H9 (cell line): ENCODE results near the gene POR. TPM values are rescaled to one million over a fixed set of nuclear protein-coding genes. Genes with fewer than 3 reads are reported as not detected.

Source experiments
- DNase-seq: peaks from one replicate; pipeline ENCODE4 v3.0.0-alpha.2; 2017
- H2AFZ ChIP-seq: one replicate; pipeline ENCODE4 v1.6.1; 2013; ENCODE audit warnings: mild to moderate bottlenecking, low read length, control low read depth, moderate library complexity
- H2AK5ac ChIP-seq: 2 replicates; pipeline ENCODE4 v1.6.1; 2013; ENCODE audit warnings: low read length, control low read depth, mixed read lengths; ENCODE audit not compliant: insufficient read length
- H2BK120ac ChIP-seq: one replicate; pipeline ENCODE4 v1.6.1; 2013; ENCODE audit warnings: low read depth, mild to moderate bottlenecking, low read length, control low read depth, inconsistent platforms; ENCODE audit not compliant: poor library complexity, severe bottlenecking
- H2BK12ac ChIP-seq: 2 replicates; pipeline ENCODE4 v1.6.1; 2013; ENCODE audit warnings: low read length, control low read depth, mixed read lengths, low read depth; ENCODE audit not compliant: insufficient read length
- H2BK15ac ChIP-seq: 2 replicates; pipeline ENCODE4 v1.6.1; 2013; ENCODE audit warnings: low read depth, low read length, control low read depth
- H2BK20ac ChIP-seq: one replicate; pipeline ENCODE4 v1.6.1; 2013; ENCODE audit warnings: low read depth, mild to moderate bottlenecking, low read length, control low read depth, inconsistent platforms; ENCODE audit not compliant: poor library complexity, severe bottlenecking
- H2BK5ac ChIP-seq: 2 replicates; pipeline ENCODE4 v1.6.1; 2013; ENCODE audit warnings: low read length, control low read depth, mixed read lengths; ENCODE audit not compliant: insufficient read length
- H3K14ac ChIP-seq: 2 replicates; pipeline ENCODE4 v1.6.1; 2013; ENCODE audit warnings: low read length, control low read depth; ENCODE audit not compliant: insufficient read depth
- H3K18ac ChIP-seq: 2 replicates; pipeline ENCODE4 v1.6.1; 2013; ENCODE audit warnings: low read depth, mild to moderate bottlenecking, mixed read lengths, low read length, control low read depth; ENCODE audit not compliant: insufficient read length
- H3K23ac ChIP-seq: 2 replicates; pipeline ENCODE4 v1.6.1; 2013; ENCODE audit warnings: low read length, control low read depth, mixed read lengths, low read depth; ENCODE audit not compliant: insufficient read length
- H3K23me2 ChIP-seq: 2 replicates; pipeline ENCODE4 v1.6.1; 2013; ENCODE audit warnings: low read depth, mild to moderate bottlenecking, mixed read lengths, low read length, control low read depth; ENCODE audit not compliant: insufficient read length, poor library complexity, severe bottlenecking
- H3K27ac ChIP-seq: 2 replicates; pipeline ENCODE4 v1.5.1; 2013; ENCODE audit warnings: low read length, control low read depth, mixed read lengths, low read depth; ENCODE audit not compliant: insufficient read length
- H3K27me3 ChIP-seq: 2 replicates; pipeline ENCODE4 v1.6.1; 2013; ENCODE audit warnings: low read length, control low read depth, inconsistent platforms; ENCODE audit not compliant: insufficient read depth
- H3K4ac ChIP-seq: 2 replicates; pipeline ENCODE4 v1.6.1; 2013; ENCODE audit warnings: low read depth, mild to moderate bottlenecking, control low read depth, inconsistent platforms, low read length, moderate library complexity
- H3K4me1 ChIP-seq: 2 replicates; pipeline ENCODE4 v1.6.1; 2013; ENCODE audit warnings: low read length, control low read depth, inconsistent platforms; ENCODE audit not compliant: insufficient read depth
- H3K4me2 ChIP-seq: 2 replicates; pipeline ENCODE4 v1.6.1; 2013; ENCODE audit warnings: low read length, control low read depth, mixed read lengths; ENCODE audit not compliant: insufficient read length, insufficient read depth
- H3K56ac ChIP-seq: 2 replicates; pipeline ENCODE4 v1.6.1; 2013; ENCODE audit warnings: low read depth, mild to moderate bottlenecking, mixed read lengths, low read length, control low read depth; ENCODE audit not compliant: insufficient read length
- H3K79me1 ChIP-seq: 2 replicates; pipeline ENCODE4 v1.6.1; 2013; ENCODE audit warnings: low read depth, mild to moderate bottlenecking, moderate library complexity, low read length, control low read depth, inconsistent platforms; ENCODE audit not compliant: insufficient read depth, poor library complexity, severe bottlenecking
- H3K79me2 ChIP-seq: 2 replicates; pipeline ENCODE4 v1.6.1; 2013; ENCODE audit warnings: low read length, control low read depth, inconsistent platforms; ENCODE audit not compliant: insufficient read depth
- H3K9ac ChIP-seq: 2 replicates; pipeline ENCODE4 v1.6.1; 2013; ENCODE audit warnings: low read length, control low read depth, mixed read lengths; ENCODE audit not compliant: insufficient read length; ENCODE audit errors: extremely low read depth
- H3K9me3 ChIP-seq: one replicate; pipeline ENCODE4 v1.6.1; 2013; ENCODE audit warnings: low read depth, low read length, inconsistent platforms; ENCODE audit not compliant: control insufficient read depth
- H3T11ph ChIP-seq: one replicate; pipeline ENCODE4 v1.6.1; 2013; ENCODE audit warnings: mild to moderate bottlenecking, low read length, control low read depth, inconsistent platforms
- H4K20me1 ChIP-seq: one replicate; pipeline ENCODE4 v1.6.1; 2013; ENCODE audit not compliant: control insufficient read depth, insufficient read length, insufficient read depth
- H4K5ac ChIP-seq: 2 replicates; pipeline ENCODE4 v1.6.1; 2013; ENCODE audit warnings: low read depth, mild to moderate bottlenecking, mixed read lengths, low read length, control low read depth; ENCODE audit not compliant: insufficient read length
- H4K8ac ChIP-seq: replicated peaks from 2 replicates; pipeline ENCODE4 v1.6.1; 2013; ENCODE audit warnings: low read length, control low read depth, mixed read lengths, low read depth; ENCODE audit not compliant: insufficient read length
- H4K91ac ChIP-seq: 2 replicates; pipeline ENCODE4 v1.6.1; 2013; ENCODE audit warnings: low read depth, mild to moderate bottlenecking, moderate library complexity, mixed read lengths, low read length, control low read depth; ENCODE audit not compliant: insufficient read length
- H3K27ac Mint-ChIP-seq, 3 experiments: 2 replicates in 2 of 3; 3 replicates in 1 of 3; pipeline ENCODE4 v1.8.0; 2020 to 2021; ENCODE audit warnings: mixed read lengths in 3 of 3, mild to moderate bottlenecking in 1 of 3, moderate library complexity in 1 of 3
- H3K27me3 Mint-ChIP-seq: 2 replicates; pipeline ENCODE4 v1.8.0; 2021; ENCODE audit warnings: low read depth, mild to moderate bottlenecking, moderate library complexity, mixed read lengths
- H3K36me3 Mint-ChIP-seq, 3 experiments: 2 replicates in 2 of 3; 3 replicates in 1 of 3; pipeline ENCODE4 v1.8.0; 2020 to 2021; ENCODE audit warnings: low read depth in 3 of 3, mixed read lengths in 3 of 3; ENCODE audit not compliant: insufficient read depth in 1 of 3
- H3K4me1 Mint-ChIP-seq, 2 experiments: 2 replicates each; pipeline ENCODE4 v1.8.0; 2020; ENCODE audit warnings: mixed read lengths in 2 of 2
- H3K4me3 Mint-ChIP-seq, 2 experiments: 2 replicates in 1 of 2; 3 replicates in 1 of 2; pipeline ENCODE4 v1.8.0; 2020 to 2021; ENCODE audit warnings: mild to moderate bottlenecking in 2 of 2, mixed read lengths in 2 of 2, moderate library complexity in 1 of 2
- H3K9me3 Mint-ChIP-seq, 2 experiments: 2 replicates in 1 of 2; 3 replicates in 1 of 2; pipeline ENCODE4 v1.8.0; 2020; ENCODE audit warnings: mild to moderate bottlenecking in 2 of 2, mixed read lengths in 2 of 2, moderate library complexity in 1 of 2
- WGBS: extraction: QIAGEN DNeasy Blood & Tissue Kit; methylation state at CpG from one replicate; pipeline ENCODE4 v1.1.7; 2013; ENCODE audit warnings: missing lambda C conversion rate, low lambda C conversion rate, mixed read lengths; ENCODE audit not compliant: insufficient read length; ENCODE audit errors: extremely low coverage; 5-methylcytosine and 5-hydroxymethylcytosine counted together
- total RNA-seq: library from RNA; stranded (reverse); gene quantifications from 2 replicates; pipeline ENCODE4 v1.2.1, GENCODE V29; 2021
- TF ChIP-seq, protein P1 (sequence below): fragments of 200-600 bp; sonication (generic); conservative IDR thresholded peaks from 3 replicates; pipeline ENCODE4 v1.8.0; 2021; ENCODE audit warnings: antibody characterized with exemption, mild to moderate bottlenecking

The POR gene
- total RNA-seq, 1 experiment from 2014 or later = 128 TPM

DNA sequence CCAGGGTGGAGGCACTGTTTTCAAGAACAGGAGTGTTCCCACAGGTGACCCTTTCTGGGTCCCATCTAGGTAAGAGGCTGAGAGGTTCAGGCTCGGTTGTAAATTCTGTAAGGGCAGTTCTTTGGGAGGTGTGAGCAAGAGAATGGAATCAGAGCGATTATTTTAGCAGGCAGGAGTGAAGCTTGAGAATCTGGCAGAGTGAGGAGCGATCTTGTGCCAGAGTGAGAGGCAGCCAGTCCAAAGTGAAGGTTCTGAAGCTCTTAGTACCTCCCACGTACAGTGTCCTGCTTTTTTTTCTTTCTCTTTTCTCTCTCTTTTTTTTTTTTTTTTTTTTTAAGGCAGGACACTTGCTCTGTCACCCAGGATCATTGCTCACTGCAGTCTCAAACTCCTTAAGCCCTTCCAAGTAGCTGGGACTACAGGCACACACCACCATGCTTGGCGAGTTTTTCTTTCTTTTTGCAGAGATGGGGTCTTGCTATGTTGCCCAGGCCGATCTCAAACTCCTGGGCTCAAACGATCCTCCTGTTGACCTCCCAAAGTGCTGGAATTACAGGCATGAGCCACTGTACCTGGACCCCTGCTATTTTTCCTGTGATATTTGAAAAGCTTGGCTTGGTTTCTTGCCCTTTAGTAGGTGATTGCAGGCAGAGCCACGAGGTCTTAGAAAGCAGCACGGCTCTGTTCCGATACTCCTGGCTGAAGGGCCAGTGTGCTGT, 10.9 kb downstream of the POR start:
- H3K23ac ChIP-seq = no peak overlapping the region
- H3K27ac ChIP-seq = no peak overlapping the region
- H3T11ph ChIP-seq = no peak overlapping the region
- TF ChIP-seq, protein P1, sequence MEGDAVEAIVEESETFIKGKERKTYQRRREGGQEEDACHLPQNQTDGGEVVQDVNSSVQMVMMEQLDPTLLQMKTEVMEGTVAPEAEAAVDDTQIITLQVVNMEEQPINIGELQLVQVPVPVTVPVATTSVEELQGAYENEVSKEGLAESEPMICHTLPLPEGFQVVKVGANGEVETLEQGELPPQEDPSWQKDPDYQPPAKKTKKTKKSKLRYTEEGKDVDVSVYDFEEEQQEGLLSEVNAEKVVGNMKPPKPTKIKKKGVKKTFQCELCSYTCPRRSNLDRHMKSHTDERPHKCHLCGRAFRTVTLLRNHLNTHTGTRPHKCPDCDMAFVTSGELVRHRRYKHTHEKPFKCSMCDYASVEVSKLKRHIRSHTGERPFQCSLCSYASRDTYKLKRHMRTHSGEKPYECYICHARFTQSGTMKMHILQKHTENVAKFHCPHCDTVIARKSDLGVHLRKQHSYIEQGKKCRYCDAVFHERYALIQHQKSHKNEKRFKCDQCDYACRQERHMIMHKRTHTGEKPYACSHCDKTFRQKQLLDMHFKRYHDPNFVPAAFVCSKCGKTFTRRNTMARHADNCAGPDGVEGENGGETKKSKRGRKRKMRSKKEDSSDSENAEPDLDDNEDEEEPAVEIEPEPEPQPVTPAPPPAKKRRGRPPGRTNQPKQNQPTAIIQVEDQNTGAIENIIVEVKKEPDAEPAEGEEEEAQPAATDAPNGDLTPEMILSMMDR = no peak
- no peak overlapping the region for H3K4me2 ChIP-seq
- H3K4me1 ChIP-seq = no peaks in the 10 kb centered on the region
- peak overlapping the region in 2 of 3 experiments; percentile 25 to 53; a peak in 4 of 7 replicates for H3K27ac Mint-ChIP-seq
- H2AFZ ChIP-seq = no peak overlapping the region
- no peak overlapping the region for H2BK5ac ChIP-seq
- no peak overlapping the region for H3K9ac ChIP-seq
- H3K27me3 Mint-ChIP-seq = no peaks in the 10 kb centered on the region
- no peak overlapping the region for H2BK15ac ChIP-seq
- peaks cover 0 to 3% of the 10 kb centered on the region in 2 experiments; a peak in 1 of 4 replicates for H3K4me1 Mint-ChIP-seq
- no peak overlapping the region for H3K18ac ChIP-seq
- no peak overlapping the region for H3K4me3 Mint-ChIP-seq
- no peak overlapping the region for H4K5ac ChIP-seq
- H3K79me2 ChIP-seq = peaks cover 17% of the 10 kb centered on the region
- H3K23me2 ChIP-seq = no peaks in the 10 kb centered on the region
- WGBS = no CpG with 5 or more reads among the region's 10 CpGs
- no peak overlapping the region for H3K4ac ChIP-seq
- no peak overlapping the region for H3K56ac ChIP-seq
- no peak overlapping the region for H2BK12ac ChIP-seq
- no peak overlapping the region for H2BK20ac ChIP-seq
- H3K9me3 Mint-ChIP-seq = peaks cover 3 to 5% of the 10 kb centered on the region in 2 experiments; a peak in 4 of 5 replicates
- peaks cover 4 to 34% (median 25%) of the 10 kb centered on the region in 3 experiments; a peak in 6 of 7 replicates for H3K36me3 Mint-ChIP-seq
- no peak overlapping the region for H4K91ac ChIP-seq
- no peak overlapping the region for H2BK120ac ChIP-seq
- DNase-seq = no peak
- H3K14ac ChIP-seq = no peak overlapping the region
- H3K9me3 ChIP-seq = no peaks in the 10 kb centered on the region
- H2AK5ac ChIP-seq = no peak overlapping the region
- no peaks in the 10 kb centered on the region for H4K20me1 ChIP-seq
- no peaks in the 10 kb centered on the region for H3K27me3 ChIP-seq
- H3K79me1 ChIP-seq = peaks cover 7% of the 10 kb centered on the region
- no peak overlapping the region for H4K8ac ChIP-seq
